SK-N-MC (cell line): Measurements from ENCODE around the gene AGRN.

ENCODE experiments used
- DNase-seq: peaks from one replicate; pipeline ENCODE4 v3.0.0-alpha.2; 2011; ENCODE audit warnings: low read depth, low spot score
- H3K27ac ChIP-seq: fragments of 200-600 bp; sonication (generic); 2 replicates; pipeline ENCODE4 v1.5.1; 2016; ENCODE audit warnings: mixed run types
- H3K36me3 ChIP-seq: fragments of 200-600 bp; sonication (generic); 2 replicates; pipeline ENCODE4 v1.6.1; 2017; ENCODE audit warnings: antibody characterized with exemption, low read length, mixed read lengths; ENCODE audit not compliant: insufficient read depth
- H3K4me3 ChIP-seq: fragments of 200-600 bp; sonication (generic); 2 replicates; pipeline ENCODE4 v1.5.1; 2016
- H3K9ac ChIP-seq: fragments of 200-600 bp; sonication (generic); 2 replicates; pipeline ENCODE4 v1.8.0; 2017; ENCODE audit warnings: mixed run types, mixed read lengths; ENCODE audit not compliant: insufficient read length
- H3K9me3 ChIP-seq: fragments of 200-600 bp; sonication (generic); 2 replicates; pipeline ENCODE4 v1.6.1; 2017; ENCODE audit warnings: low read depth, mild to moderate bottlenecking, antibody characterized with exemption, low read length, moderate library complexity, mixed read lengths
- EZH2 ChIP-seq: fragments of 200-600 bp; sonication (generic); IDR thresholded peaks from one replicate; pipeline ENCODE4 v1.6.1; 2017; ENCODE audit warnings: antibody characterized with exemption
- FOXP2 ChIP-seq: optimal IDR thresholded peaks from 2 replicates; pipeline ENCODE3; 2011; ENCODE audit warnings: mild to moderate bottlenecking, moderate library complexity; ENCODE audit not compliant: insufficient read depth; ENCODE audit errors: extremely low read length, control extremely low read depth
- POLR2AphosphoS5 ChIP-seq: IDR thresholded peaks from 2 replicates; pipeline ENCODE4 v1.6.1; 2012; ENCODE audit warnings: mild to moderate bottlenecking, low read depth, low read length, borderline replicate concordance

AGRN gene

DNA sequence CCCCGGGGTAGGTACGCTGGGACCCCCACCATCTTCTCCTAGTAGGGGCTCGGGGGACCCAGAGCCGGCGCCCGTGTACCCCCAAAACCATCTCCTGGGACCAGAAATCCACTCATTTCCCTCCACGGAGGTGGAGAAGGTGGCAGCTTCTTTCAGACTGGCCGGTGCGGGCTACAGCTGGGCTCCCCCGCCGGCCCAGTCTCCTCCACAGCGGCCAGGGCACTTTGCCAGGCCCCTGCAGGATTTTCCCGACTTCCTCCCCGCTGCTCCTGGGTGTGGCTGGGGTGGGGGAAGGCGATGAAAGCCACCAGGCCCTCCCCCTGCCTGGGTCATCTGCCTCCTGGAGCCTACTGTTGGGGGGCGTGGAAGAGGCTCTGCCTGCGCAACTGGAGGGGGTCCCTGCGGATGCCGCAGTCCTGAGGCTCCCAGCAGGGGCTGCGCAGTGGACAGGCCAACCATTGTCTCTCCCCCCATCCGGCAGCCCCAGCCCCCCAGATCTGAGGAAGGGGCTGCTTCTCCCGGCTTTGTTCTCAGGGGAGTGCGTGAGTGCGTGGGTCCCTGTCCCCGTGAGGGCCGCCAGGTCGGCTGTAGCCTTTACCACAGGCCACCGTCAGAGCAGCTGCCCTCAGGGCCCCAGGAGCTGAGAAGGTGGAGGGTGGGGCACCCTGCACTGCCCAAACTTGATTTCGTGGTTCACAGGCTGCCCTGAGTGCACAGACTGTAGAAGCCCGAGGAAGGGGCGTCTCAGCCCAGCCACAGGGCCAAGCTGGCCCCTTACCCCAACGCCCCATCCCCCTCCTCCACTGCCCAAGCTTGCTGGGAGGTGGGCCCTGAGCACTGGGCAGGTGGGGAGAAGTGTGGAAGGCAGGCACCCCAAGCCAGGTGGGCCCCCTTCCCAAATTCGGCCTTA, 1.3 kb downstream of the AGRN start:
- Histone ChIP-seq H3K9ac (peak overlapping the region; percentile 24), H3K27ac (peak overlapping the region; percentile 54), H3K9me3 (no peaks in the 10 kb centered on the region), H3K4me3 (peak overlapping the region; percentile 78), H3K36me3 (peaks cover 5% of the 10 kb centered on the region; the same call in 1 of the 2 replicates)
- no peak for DNase-seq
- TF ChIP-seq POLR2AphosphoS5 (peak; percentile 41; the same call in 1 of the 2 replicates), EZH2 (no peak)

DNA sequence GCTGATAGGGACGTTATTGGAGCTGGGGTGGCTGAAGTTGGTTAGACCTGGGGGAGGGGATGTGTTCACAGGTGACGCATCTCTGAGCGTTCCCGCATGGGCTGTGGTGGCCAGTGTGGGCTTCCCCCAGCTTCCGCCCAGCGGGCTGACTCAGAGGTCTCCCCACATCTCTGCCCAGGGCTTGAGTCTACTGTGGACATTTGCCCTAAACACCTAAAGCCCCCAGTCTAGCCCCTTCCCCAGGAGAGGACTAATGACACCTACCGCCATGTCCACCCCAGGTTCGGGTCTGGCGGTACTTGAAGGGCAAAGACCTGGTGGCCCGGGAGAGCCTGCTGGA, 2.0 kb downstream of the AGRN start:
- H3K27ac ChIP-seq = no peak overlapping the region
- H3K9me3 ChIP-seq = no peaks in the 10 kb centered on the region
- H3K36me3 ChIP-seq = peaks cover 5% of the 10 kb centered on the region; the same call in 1 of the 2 replicates
- TF ChIP-seq EZH2 (no peak), FOXP2 (no peak)
- H3K9ac ChIP-seq = no peak overlapping the region
- DNase-seq = no peak
- peak overlapping the region; percentile 78 for H3K4me3 ChIP-seq

GRCh38 chr1:1022302-1023009, 2.5 kb downstream of the AGRN start:
- TF ChIP-seq POLR2AphosphoS5 (no peak), EZH2 (no peak), FOXP2 (no peak)
- Histone ChIP-seq H3K9ac (no peak overlapping the region), H3K9me3 (no peaks in the 10 kb centered on the region), H3K4me3 (no peak overlapping the region), H3K36me3 (peaks cover 9% of the 10 kb centered on the region; the same call in 1 of the 2 replicates), H3K27ac (no peak overlapping the region)
- DNase-seq = no peak

- DNase-seq = no peak
- Histone ChIP-seq H3K9ac (no peak overlapping the region), H3K9me3 (no peaks in the 10 kb centered on the region), H3K4me3 (no peak overlapping the region), H3K36me3 (peaks cover 9% of the 10 kb centered on the region; the same call in 1 of the 2 replicates), H3K27ac (no peak overlapping the region)
- TF ChIP-seq POLR2AphosphoS5 (no peak), EZH2 (no peak)
Measured at GRCh38 chr1:1023700-1024099, 3.8 kb downstream of the AGRN start.

DNA sequence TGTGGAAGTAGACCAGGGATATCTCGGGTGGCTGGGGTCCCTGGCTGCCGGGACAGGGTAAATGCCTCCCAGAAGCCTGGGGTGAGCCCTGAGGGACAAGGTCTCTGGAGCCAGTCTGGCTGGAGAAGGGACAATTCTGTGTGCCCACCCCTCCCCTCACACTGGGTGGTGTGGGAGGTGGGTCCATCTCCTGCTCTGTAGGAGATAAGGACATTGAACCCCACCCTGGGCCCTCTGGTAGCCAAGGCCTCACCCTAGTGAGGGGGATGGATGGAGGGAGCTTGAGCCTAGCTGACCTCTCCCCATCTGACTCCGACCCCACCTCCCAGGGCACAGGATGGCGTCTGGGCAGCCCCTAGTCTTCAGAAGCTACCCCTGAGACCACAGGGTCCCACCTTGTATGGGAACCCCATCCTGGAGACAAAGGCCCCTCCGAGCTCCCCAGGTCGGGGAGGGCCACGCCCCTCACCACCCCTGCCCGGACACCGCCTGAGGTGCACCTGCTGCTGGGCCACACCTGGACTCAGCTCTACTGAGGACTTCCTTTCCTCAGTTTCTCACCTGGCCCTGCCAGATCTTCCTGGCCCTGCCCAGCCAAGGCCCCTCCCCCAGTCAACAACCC, 4.3 kb downstream of the AGRN start:
- Histone ChIP-seq H3K36me3 (peaks cover 9% of the 10 kb centered on the region; the same call in 1 of the 2 replicates), H3K27ac (no peak overlapping the region)

DNA sequence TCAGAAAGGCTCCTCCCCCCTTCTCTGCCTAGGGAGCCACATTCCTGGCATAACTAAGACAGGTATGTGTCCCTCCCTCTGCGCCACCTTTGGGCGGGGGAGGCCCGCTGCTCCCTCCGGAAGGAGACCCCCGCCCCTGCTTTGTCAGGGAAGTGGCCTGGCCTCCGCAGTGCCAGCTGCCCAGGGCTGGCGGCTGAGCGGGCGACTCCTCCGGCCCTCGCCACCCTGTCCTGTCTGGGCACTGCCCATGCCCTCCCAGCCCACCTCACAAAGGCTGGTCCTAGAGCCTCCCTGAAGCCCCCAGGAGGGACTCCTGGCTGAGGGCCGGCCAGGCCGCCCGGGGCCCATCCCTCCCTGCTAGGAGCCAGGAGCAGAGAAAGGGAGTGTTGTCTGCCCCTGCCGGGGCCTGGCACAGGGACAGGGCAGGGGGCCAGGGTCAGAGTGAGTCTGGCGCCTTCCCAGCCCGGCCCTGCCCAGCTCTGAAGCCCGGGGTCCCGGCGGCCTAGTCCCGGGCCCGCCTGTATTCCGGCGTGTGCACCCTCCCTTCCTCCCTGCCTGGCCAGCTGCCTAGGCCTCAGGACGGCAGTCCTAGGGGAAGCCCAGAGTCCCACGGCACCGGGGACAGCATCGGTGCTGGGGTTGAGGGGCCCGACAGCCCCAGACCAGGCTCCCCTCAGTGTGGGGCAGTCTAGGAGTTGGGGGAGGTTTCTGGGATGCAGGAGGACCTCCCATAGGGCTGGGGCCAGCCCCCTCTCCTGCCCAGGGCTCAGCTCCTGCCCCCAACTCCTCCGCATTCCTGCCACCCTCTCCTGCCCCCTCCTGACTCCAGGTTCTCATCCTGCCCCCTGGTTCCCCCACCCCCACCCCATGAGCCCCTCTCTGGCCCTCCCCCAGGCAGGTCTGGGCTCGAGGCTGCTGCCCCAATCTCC, 5.1 kb downstream of the AGRN start:
- TF ChIP-seq FOXP2 (no peak), POLR2AphosphoS5 (no peak), EZH2 (no peak)
- Histone ChIP-seq H3K9me3 (no peaks in the 10 kb centered on the region), H3K27ac (0 out of 2 replicates have a peak overlapping the region, but pooled peaks have one; percentile 19), H3K9ac (no peak overlapping the region), H3K4me3 (no peak overlapping the region), H3K36me3 (peaks cover 9% of the 10 kb centered on the region; the same call in 1 of the 2 replicates)
- no peak for DNase-seq

More for the DNA sequence above, 4.3 kb downstream of the AGRN start:
- Histone ChIP-seq H3K4me3 (no peak overlapping the region), H3K9me3 (no peaks in the 10 kb centered on the region), H3K9ac (no peak overlapping the region)
- TF ChIP-seq POLR2AphosphoS5 (no peak), EZH2 (no peak), FOXP2 (no peak)
- no peak for DNase-seq

DNA sequence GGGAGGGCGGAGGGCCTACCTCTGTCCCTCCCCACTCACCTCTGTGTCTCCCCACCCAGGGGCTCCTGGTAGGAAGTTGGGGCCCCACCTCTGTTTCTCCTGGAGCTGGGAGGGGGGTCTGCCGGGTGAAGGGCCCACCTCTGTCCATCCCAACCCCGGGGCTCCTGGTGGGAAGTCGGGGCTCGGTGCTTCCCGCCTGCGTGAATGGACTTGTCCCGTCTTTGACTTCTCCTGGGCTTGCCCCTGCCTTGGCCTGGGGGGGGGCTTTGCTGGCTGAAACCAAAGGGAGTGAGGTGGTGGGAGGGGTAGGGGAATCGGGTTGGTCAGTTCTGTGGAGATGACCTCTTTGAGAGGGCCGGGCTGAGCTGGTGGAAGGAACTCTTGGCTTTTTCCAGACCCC, 5.8 kb downstream of the AGRN start:
- Histone ChIP-seq H3K9me3 (no peaks in the 10 kb centered on the region), H3K27ac (peak overlapping the region; percentile 36), H3K36me3 (peaks cover 9% of the 10 kb centered on the region; the same call in 1 of the 2 replicates), H3K9ac (no peak overlapping the region), H3K4me3 (no peak overlapping the region; the same call in 1 of the 2 replicates)
- no peak for TF ChIP-seq POLR2AphosphoS5
- no peak for TF ChIP-seq FOXP2
- no peak for TF ChIP-seq EZH2
- no peak for DNase-seq
